Ishikawa (cell line): ENCODE measurements around the gene ASPA.

Source experiments
- EGR1 ChIP-seq: IDR thresholded peaks from 2 replicates; pipeline ENCODE4 v1.6.1; 2012
- EP300 ChIP-seq: IDR thresholded peaks from 2 replicates; pipeline ENCODE4 v1.6.1; 2012; ENCODE audit warnings: borderline replicate concordance
- TAF1 ChIP-seq: IDR thresholded peaks from 2 replicates; pipeline ENCODE4 v1.6.1; 2012; ENCODE audit warnings: low read depth, mild to moderate bottlenecking
- ZBTB7A ChIP-seq: IDR thresholded peaks from 2 replicates; pipeline ENCODE4 v1.6.1; 2012; ENCODE audit warnings: low read depth

DNA sequence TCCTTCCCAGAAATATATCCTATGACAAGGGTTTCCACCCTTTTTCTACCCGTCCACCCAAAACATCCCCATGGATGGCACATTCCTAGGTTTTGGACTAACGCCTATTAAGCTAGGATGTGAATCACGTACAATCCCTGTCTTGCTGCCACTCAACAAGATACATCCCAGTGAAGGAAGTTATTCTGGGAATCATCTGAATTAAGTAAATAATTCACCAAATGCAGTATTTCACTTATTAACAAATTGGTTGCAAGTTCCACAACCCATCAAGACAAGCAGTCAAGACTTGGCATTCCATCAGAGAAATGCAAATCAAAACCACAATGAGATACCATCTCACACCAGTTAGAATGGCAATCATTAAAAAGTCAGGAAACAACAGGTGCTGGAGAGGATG lies 32.1 kb downstream of the ASPA start:
- no peak for TF ChIP-seq ZBTB7A
- TF ChIP-seq EP300: no peak
- no peak for TF ChIP-seq TAF1
- no peak for TF ChIP-seq EGR1
